H54 (cell line): ENCODE data around the gene SIGLEC6.
"Not testable (repeated sequence)": the region's sequence is repeated elsewhere in the genome, so short reads cannot be mapped to it uniquely, and the experiment has no call there.

Source experiments
- DNase-seq: peaks from one replicate; pipeline ENCODE4 v3.0.0; 2011; ENCODE audit warnings: low spot score, mixed read lengths; ENCODE audit not compliant: insufficient read length
- FAIRE-seq: peaks from 3 replicates; lab custom pipeline; 2011; peaks lifted over from hg19 to GRCh38; lab: Jason Lieb, UNC
- POLR2A ChIP-seq: IDR thresholded peaks from 2 replicates; pipeline ENCODE4 v1.6.1; 2011; ENCODE audit warnings: low read depth, mild to moderate bottlenecking, low read length

Gene SIGLEC6

DNA sequence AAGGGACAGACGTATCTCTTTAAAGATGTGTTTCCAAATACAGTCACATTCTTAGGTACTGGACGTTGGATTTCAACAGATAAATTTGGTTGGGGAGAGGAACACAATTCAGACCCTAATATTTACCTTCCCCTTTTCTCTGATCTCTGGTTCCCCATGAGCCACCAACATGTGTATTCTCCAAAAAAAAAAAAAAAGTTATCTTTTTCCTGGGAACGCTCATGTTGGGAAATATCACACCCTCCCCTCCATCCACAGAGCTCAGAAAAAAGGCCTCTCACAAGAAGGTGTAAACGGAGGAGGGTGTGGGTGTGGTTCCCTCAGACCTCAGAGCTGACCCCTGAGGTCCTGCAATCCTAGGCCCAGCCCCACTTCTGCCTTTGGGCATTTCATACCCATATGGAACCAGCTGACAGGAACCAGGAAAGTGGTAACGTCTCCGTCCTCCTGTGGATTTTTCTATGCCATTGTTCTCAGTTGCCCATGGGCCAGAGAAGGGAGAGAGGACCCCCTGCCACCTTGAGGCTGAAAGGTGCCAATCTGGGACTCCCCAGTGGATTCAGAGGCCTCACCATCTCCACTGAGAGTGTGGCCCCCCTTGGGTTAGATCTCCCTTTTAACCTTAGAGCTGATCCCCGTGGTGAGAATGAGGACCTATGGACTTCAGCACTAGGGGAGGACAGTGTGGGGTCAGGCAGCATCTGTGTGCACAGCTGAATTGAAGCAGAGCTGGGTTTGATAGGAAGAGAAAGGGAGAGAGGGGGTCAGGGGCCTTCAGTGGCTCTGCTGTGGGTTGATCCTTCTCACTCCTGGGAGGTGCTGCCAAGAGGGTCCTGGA lies 21.4 kb downstream of the SIGLEC6 start:
- no peak for DNase-seq
- no peak for FAIRE-seq
- no peak for TF ChIP-seq POLR2A

DNA sequence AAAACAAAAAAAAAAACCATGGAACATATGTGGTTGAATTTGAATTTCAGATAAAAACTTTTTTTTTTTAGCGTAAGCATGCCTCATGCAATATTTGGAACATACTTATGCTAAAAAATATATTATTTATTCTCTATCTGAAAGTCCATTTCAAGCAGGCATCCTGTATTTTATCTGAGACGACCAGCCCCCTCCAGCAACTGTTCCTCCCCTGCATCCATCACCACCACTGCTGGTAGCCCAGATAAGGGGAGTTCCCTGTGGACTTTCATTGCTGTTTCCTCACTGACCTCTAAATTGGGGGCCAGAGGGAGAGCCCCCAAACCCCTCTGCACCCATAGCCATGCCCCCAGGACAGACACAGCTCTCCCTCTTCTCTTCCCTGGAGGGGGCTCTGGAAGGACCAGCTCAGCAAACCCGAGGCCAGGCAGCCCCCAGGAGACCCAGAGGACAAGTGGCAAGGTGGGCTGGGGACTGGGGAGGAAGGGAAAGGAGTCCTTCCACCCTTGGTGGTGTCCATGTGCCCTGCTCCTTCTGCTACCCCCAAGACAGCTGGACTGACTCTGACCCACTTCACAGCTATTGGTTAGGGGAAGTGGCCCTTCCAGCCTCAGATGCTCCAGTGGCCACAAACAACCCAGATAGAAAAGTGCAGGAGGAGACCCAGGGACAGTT lies 23.3 kb downstream of the SIGLEC6 start:
- no peak for TF ChIP-seq POLR2A
- DNase-seq (no peak), FAIRE-seq (no peak)

GRCh38 chr19:51507640-51508058 lies 23.8 kb downstream of the SIGLEC6 start:
- no peak for FAIRE-seq
- DNase-seq: no peak
- no peak for TF ChIP-seq POLR2A

GRCh38 chr19:51507192-51507591 lies 24.3 kb downstream of the SIGLEC6 start:
- FAIRE-seq (no peak), DNase-seq (no peak)
- no peak for TF ChIP-seq POLR2A

DNA sequence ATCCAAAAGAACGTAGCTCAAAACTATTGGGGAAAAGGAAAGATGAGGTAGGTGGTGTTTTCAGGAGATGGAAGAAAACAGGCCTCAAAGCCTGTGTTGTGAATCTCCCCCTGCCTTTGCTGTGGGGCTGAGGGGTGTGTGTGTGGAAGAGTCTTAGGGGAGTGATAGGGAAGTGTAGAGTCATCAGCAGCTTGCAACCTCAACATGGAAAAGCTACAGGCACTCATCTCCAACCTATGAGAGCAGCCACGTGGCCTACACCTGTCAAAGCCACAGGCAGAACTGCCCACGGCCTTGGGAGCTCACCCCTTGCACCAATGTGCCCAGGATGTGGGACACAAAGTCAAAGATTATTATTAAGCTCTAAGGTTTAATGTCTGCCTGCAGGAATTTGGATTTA lies 25.6 kb downstream of the SIGLEC6 start:
- DNase-seq (no peak), FAIRE-seq (no peak)
- TF ChIP-seq POLR2A: no peak

GRCh38 chr19:51503896-51504295 lies 27.6 kb downstream of the SIGLEC6 start:
- TF ChIP-seq POLR2A: no peak
- FAIRE-seq (no peak), DNase-seq (no peak)

DNA sequence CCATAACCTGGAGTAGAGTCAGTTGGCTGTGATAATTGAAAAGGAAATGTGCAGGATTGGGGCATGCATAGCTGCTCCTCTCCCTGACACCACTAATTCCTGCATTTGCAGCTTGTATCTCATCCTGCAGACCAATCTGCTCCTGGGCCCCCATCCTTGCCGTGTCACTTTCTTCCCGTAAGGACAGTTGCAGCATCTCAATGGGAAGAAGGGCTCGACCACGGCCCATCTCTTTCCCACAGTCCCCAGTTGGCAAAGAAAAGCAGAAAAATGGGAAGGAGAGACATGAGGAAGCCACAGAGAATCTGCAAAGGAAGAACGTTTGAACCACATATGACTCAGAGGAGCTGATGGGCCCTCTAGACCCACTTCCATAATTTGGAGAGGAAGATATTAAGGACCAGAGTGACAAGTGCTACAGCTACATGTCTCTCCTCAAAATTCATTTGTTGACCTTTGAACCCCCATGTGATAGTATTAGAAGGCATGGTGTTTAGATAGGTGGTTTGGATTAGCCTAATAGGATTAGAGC lies 28.1 kb downstream of the SIGLEC6 start:
- FAIRE-seq (no peak), DNase-seq (no peak)
- no peak for TF ChIP-seq POLR2A

DNA sequence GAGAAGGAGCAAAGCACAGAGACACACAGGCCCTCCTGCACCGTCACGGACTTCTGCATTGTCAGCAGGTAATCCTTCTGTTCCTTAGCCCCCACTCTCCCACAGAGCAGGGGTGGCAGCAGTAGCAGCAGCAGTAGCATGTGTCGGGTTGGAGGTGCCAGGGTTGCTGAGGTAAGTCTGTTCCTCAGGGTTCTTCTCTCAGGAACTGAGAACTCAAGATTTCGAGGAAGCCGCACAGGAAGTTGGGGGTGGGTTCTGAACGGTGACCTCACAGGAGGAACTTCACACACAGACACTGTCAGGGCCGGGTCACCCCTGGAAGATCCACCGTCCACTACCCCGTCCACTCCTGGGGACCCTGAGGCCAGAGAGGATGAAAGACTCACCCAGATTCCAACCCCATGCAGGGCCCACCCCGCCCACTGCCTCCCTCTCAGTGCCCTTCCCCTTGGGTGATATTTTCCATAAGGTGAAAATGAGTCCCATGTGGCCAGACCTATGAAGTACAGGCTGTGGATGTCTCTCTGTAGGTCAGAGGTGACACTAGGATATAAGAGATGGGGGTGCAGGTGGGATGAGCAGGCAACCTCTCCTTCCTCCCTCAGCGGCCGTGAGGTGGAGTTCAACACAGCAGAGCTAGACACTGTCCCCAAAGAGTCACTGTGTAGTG lies 29.7 kb downstream of the SIGLEC6 start, which contains the start of gene SIGLEC12:
Gene SIGLEC12 (minus strand): TSS at position 207 of the 670 bp plus-strand sequence. CDS start 67 bp downstream, at position 140.
- no peak for FAIRE-seq
- DNase-seq: no peak
- TF ChIP-seq POLR2A: no peak

DNA sequence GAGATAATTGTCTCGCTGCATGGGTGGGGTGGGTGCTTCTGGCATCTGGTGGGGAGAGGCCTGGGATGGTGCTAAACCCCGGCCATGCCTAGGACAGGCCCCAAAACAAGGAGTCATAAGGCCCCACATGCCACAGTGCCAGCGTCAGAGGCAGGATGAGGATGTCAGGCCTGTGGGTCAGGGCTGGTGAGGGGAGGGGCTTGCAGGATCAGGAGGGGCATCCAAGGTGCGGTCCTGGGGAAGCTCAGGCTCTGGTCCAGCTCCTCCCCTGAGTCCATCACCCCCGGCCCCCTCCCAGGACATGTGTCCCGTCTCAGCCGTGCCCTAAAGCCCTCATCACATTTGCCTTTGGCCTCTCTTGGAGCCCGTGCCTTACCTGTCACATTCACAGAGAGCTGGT lies 30.5 kb downstream of the SIGLEC6 start:
- DNase-seq, FAIRE-seq: not testable (repeated sequence)

- TF ChIP-seq POLR2A: no peak
- FAIRE-seq (no peak), DNase-seq (no peak)
Observed at GRCh38 chr19:51497666-51498065, 33.8 kb downstream of the SIGLEC6 start.

- FAIRE-seq: no peak
- no peak for TF ChIP-seq POLR2A
- DNase-seq: no peak
Observed at GRCh38 chr19:51493776-51494175, 37.7 kb downstream of the SIGLEC6 start.

DNA sequence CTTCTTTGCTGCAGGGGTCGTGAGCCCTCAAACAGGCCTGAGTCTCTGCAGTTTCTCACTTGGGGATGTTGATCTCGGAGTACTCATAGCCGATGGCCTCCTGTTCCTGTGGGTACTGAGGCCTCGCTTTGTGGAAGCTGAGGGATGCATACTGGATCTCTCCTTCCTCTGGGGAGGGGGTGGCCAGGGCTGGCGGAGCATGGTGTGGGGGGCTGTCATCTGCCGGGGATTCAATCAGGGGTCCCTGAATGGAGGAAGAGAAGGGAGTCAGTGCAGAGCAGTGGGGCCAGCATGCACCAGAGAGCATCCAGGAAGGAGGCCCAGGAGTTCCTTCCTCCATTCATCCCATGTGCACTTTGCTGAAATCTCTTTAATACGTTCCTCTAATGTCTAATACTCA lies 39.9 kb downstream of the SIGLEC6 start:
- DNase-seq: no peak
- no peak for FAIRE-seq
- no peak for TF ChIP-seq POLR2A

- no peak for DNase-seq
- TF ChIP-seq POLR2A: no peak
- no peak for FAIRE-seq
Observed at GRCh38 chr19:51490676-51491075, 40.8 kb downstream of the SIGLEC6 start.

DNA sequence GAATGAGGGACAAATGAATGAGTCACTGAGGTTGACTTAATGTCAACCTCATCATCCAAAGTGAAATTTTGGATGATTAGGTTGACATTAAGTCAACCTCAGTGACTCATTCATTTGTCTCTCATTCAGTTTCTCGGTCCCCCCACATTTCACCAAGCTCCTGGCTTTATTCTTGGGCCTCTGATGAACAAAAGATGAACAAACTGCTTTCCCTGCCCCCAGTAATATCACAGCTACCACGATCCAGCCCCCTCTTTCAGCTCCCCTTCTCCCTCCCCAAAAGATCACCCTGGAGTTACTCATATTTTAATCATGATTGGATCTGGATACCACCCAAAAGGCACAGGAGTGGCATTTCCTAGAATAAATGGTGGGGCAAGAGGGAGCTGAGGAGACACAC lies 42.4 kb downstream of the SIGLEC6 start:
- no peak for TF ChIP-seq POLR2A
- FAIRE-seq (no peak), DNase-seq (no peak)
